Calu3 (cell line): ENCODE measurements around the gene TBC1D19. TPM values are rescaled to one million over a fixed set of nuclear protein-coding genes. Genes with fewer than 3 reads are reported as not detected.

Experiments
- BruUV-seq: library from RNA; stranded (reverse); fragments of 400-500 nt; replicated peaks from 2 replicates; lab custom pipeline; 2021; lab: Mats Ljungman, UMichigan
- CTCF ChIA-PET: fragments of 300-600 bp; sonication (Branson Sonifier 250); formaldehyde crosslinking; loops from one replicate; lab custom pipeline; 2022; ENCODE audit warnings: antibody characterized with exemption; lab: Charles Lee
- DNase-seq: peaks from one replicate; pipeline ENCODE4 v3.0.0; 2022
- H3K27ac Mint-ChIP-seq: one replicate; pipeline ENCODE4 v1.8.0; 2022; ENCODE audit warnings: mixed read lengths; ENCODE audit not compliant: unreplicated experiment
- H3K27me3 Mint-ChIP-seq: one replicate; pipeline ENCODE4 v1.8.0; 2022; ENCODE audit warnings: mixed read lengths; ENCODE audit not compliant: unreplicated experiment
- H3K36me3 Mint-ChIP-seq: one replicate; pipeline ENCODE4 v1.8.0; 2022; ENCODE audit warnings: mild to moderate bottlenecking, moderate library complexity, mixed read lengths; ENCODE audit not compliant: insufficient read depth, unreplicated experiment
- H3K4me1 Mint-ChIP-seq: one replicate; pipeline ENCODE4 v1.8.0; 2022; ENCODE audit warnings: mild to moderate bottlenecking, low read depth, mixed read lengths; ENCODE audit not compliant: unreplicated experiment
- H3K4me3 Mint-ChIP-seq: one replicate; pipeline ENCODE4 v1.8.0; 2022; ENCODE audit warnings: mild to moderate bottlenecking, low read depth, moderate library complexity, mixed read lengths; ENCODE audit not compliant: unreplicated experiment
- H3K9me3 Mint-ChIP-seq: one replicate; pipeline ENCODE4 v1.8.0; 2022; ENCODE audit warnings: low read depth, mixed read lengths; ENCODE audit not compliant: unreplicated experiment
- CTCF ChIP-seq: fragments of 200-600 bp; IDR thresholded peaks from one replicate; pipeline ENCODE4 v1.8.0; 2022; ENCODE audit warnings: antibody characterized with exemption; ENCODE audit not compliant: unreplicated experiment
- intact Hi-C: fragments of 100-400 bp; cut with micrococcal nuclease; formaldehyde crosslinking; loops from one replicate; pipeline ENCODE4 v1.10.0; 2022; ENCODE audit not compliant: unreplicated experiment
- total RNA-seq: library from RNA; stranded (reverse); gene quantifications from 2 replicates; pipeline ENCODE4 v1.2.3, GENCODE V29; 2022

TBC1D19 gene
- total RNA-seq, 1 experiment from 2014 or later, result 5.5 TPM

- no TSS peak for BruUV-seq
- H3K27ac Mint-ChIP-seq, result no peak overlapping the region
- no peaks in the 10 kb centered on the region for H3K9me3 Mint-ChIP-seq
- TF ChIP-seq CTCF, result no peak
- no peaks in the 10 kb centered on the region for H3K27me3 Mint-ChIP-seq
- CTCF ChIA-PET, result no interaction called here
- intact Hi-C loops, result no loop called here
- no peak for DNase-seq
- H3K36me3 Mint-ChIP-seq, result no peaks in the 10 kb centered on the region
- H3K4me1 Mint-ChIP-seq, result peaks cover 8% of the 10 kb centered on the region
- no peak overlapping the region for H3K4me3 Mint-ChIP-seq
Observed at GRCh38 chr4:26570596-26570995, 13.3 kb upstream of the TBC1D19 start.

- CTCF ChIA-PET, result no interaction called here
- H3K36me3 Mint-ChIP-seq, result no peaks in the 10 kb centered on the region
- TF ChIP-seq CTCF, result no peak
- H3K9me3 Mint-ChIP-seq, result no peaks in the 10 kb centered on the region
- H3K4me3 Mint-ChIP-seq, result no peak overlapping the region
- intact Hi-C loops, result no loop called here
- BruUV-seq, result no TSS peak
- H3K27me3 Mint-ChIP-seq, result no peaks in the 10 kb centered on the region
- H3K27ac Mint-ChIP-seq, result no peak overlapping the region
- DNase-seq, result no peak
- H3K4me1 Mint-ChIP-seq, result no peaks in the 10 kb centered on the region
Observed at GRCh38 chr4:26573389-26573794, 10.5 kb upstream of the TBC1D19 start.

- intact Hi-C loops, result no loop called here
- Mint-ChIP-seq H3K9me3 (no peaks in the 10 kb centered on the region), H3K27me3 (no peaks in the 10 kb centered on the region), H3K36me3 (no peaks in the 10 kb centered on the region), H3K4me1 (no peaks in the 10 kb centered on the region), H3K4me3 (no peak overlapping the region), H3K27ac (no peak overlapping the region)
- BruUV-seq, result no TSS peak
- CTCF ChIA-PET, result no interaction called here
- no peak for DNase-seq
- TF ChIP-seq CTCF, result no peak
Observed at GRCh38 chr4:26574563-26574962, 9.3 kb upstream of the TBC1D19 start.

GRCh38 chr4:26576231-26576739 is 7.6 kb upstream of the TBC1D19 start:
- CTCF ChIA-PET, result no interaction called here

More at GRCh38 chr4:26576231-26576739, 7.6 kb upstream of the TBC1D19 start:
- H3K9me3 Mint-ChIP-seq, result no peaks in the 10 kb centered on the region
- H3K36me3 Mint-ChIP-seq, result no peaks in the 10 kb centered on the region
- H3K4me1 Mint-ChIP-seq, result no peaks in the 10 kb centered on the region
- BruUV-seq, result no TSS peak
- no peak overlapping the region for H3K27ac Mint-ChIP-seq
- intact Hi-C loops, result no loop called here
- no peak overlapping the region for H3K4me3 Mint-ChIP-seq
- no peak for DNase-seq
- TF ChIP-seq CTCF, result no peak
- H3K27me3 Mint-ChIP-seq, result no peaks in the 10 kb centered on the region
